ENCODE results near the gene UTP11.

GRCh38 chr1:38068980-38069340, 56.4 kb downstream of the UTP11 start:
- TF ChIP-seq CTCF (IDR thresholded peaks at IDR 0.05), result no peak
- no peak for TF ChIP-seq POLR2A (IDR thresholded peaks at IDR 0.05)
- TF ChIP-seq EP300 (IDR thresholded peaks at IDR 0.05), result no peak
- no peak for TF ChIP-seq POLR2AphosphoS5 (IDR thresholded peaks at IDR 0.05)
